Peyer's patch (tissue), 4 donors: ENCODE results near the gene C19orf33. TPM values are rescaled to one million over a fixed set of nuclear protein-coding genes. Genes with fewer than 3 reads are reported as not detected.

Experiments used
- DNase-seq, 3 donors: peaks; one replicate each; pipeline ENCODE4 v3.0.0-alpha.2; 2017 to 2019
- H3K27ac ChIP-seq, 4 donors: fragments of 200-600 bp; sonication (generic); one replicate each; pipeline ENCODE4 v1.5.1; 2016 to 2019
- H3K27me3 ChIP-seq, 2 donors: fragments of 200-600 bp; sonication (generic); one replicate each; pipeline ENCODE4 v1.5.1; 2019
- H3K36me3 ChIP-seq, 3 donors: fragments of 200-600 bp; sonication (generic); one replicate each; pipeline ENCODE4 v1.5.1; 2016 to 2019
- H3K4me1 ChIP-seq, 4 donors: fragments of 200-600 bp; sonication (generic); one replicate each; pipeline ENCODE4 v1.5.1; 2016 to 2019
- H3K4me3 ChIP-seq, 4 donors: fragments of 200-600 bp; sonication (generic); 1 replicate in 3 of 4; 2 replicates in 1 of 4; pipeline ENCODE4 v1.5.1; 2016 to 2019; ENCODE audit warnings: mild to moderate bottlenecking in 1 of 4
- H3K9me3 ChIP-seq, 4 donors: fragments of 200-600 bp; sonication (generic); one replicate each; pipeline ENCODE4 v1.5.1; 2016 to 2019; ENCODE audit warnings: mild to moderate bottlenecking in 1 of 4
- POLR2A ChIP-seq, 2 donors: fragments of 450-650 bp; IDR thresholded peaks; one replicate each; pipeline ENCODE4 v1.5.1; 2017; ENCODE audit warnings: antibody characterized with exemption in 2 of 2, mild to moderate bottlenecking in 2 of 2, moderate library complexity in 2 of 2
- small RNA-seq, 2 donors: library from RNA; depleted of rRNA; stranded (forward); fragments of <200 nt; gene quantifications; one replicate each; pipeline ENCODE3, GENCODE V24; 2016
- total RNA-seq, 4 donors: library from RNA; depleted of rRNA; stranded (reverse); fragments of >200 nt; gene quantifications; one replicate each; pipeline ENCODE4 v1.1.0, GENCODE V29; 2016
- TF ChIP-seq, protein P1 (sequence below), 6 experiments: fragments of 450-650 bp in 4 of 6; fragments of 200-600 bp in 2 of 6; sonication (generic) in 1 of 6; IDR thresholded peaks; one replicate each; pipeline ENCODE4 v1.5.1; 2017 to 2019; ENCODE audit warnings: antibody characterized with exemption in 6 of 6, mild to moderate bottlenecking in 3 of 6, moderate library complexity in 1 of 6

C19orf33 gene
- total RNA-seq, 4 donors from 2014 or later: 39.6 to 444 (median 348) TPM

DNA sequence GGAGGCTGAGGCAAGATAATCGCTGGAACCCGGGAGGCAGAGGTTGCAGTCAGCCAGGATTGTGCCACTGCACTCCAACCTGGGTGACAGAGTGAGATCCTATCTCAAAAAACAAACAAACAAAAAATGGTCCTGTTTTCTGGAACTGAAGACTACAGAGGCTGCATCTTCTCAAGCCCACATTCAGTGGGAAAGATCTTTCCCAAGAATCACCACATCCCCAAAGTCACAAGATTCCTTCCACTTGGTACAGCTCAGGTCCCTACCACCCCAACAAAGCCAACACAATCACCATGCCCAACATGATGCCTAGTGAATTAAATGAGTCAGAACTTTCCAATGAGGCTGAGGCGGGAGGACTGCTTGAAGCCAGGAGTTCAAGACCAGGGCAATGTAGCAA, 46.8 kb downstream of the C19orf33 start:
- TF ChIP-seq POLR2A (IDR thresholded peaks at IDR 0.05): no peak
- TF ChIP-seq, protein P1, sequence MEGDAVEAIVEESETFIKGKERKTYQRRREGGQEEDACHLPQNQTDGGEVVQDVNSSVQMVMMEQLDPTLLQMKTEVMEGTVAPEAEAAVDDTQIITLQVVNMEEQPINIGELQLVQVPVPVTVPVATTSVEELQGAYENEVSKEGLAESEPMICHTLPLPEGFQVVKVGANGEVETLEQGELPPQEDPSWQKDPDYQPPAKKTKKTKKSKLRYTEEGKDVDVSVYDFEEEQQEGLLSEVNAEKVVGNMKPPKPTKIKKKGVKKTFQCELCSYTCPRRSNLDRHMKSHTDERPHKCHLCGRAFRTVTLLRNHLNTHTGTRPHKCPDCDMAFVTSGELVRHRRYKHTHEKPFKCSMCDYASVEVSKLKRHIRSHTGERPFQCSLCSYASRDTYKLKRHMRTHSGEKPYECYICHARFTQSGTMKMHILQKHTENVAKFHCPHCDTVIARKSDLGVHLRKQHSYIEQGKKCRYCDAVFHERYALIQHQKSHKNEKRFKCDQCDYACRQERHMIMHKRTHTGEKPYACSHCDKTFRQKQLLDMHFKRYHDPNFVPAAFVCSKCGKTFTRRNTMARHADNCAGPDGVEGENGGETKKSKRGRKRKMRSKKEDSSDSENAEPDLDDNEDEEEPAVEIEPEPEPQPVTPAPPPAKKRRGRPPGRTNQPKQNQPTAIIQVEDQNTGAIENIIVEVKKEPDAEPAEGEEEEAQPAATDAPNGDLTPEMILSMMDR (IDR thresholded peaks at IDR 0.05): no peak
- Histone ChIP-seq H3K4me1 (no peaks in the 10 kb centered on the region), H3K4me3 (no peak overlapping the region), H3K36me3 (no peaks in the 10 kb centered on the region), H3K27ac (no peak overlapping the region), H3K9me3 (no peaks in the 10 kb centered on the region), H3K27me3 (no peaks in the 10 kb centered on the region)
- DNase-seq: no peak

GRCh38 chr19:38351865-38352395, 47.9 kb downstream of the C19orf33 start:
- Histone ChIP-seq H3K4me3 (no peak overlapping the region), H3K36me3 (no peaks in the 10 kb centered on the region), H3K27me3 (no peaks in the 10 kb centered on the region), H3K4me1 (no peaks in the 10 kb centered on the region), H3K9me3 (no peaks in the 10 kb centered on the region), H3K27ac (no peak overlapping the region)
- no peak for TF ChIP-seq POLR2A (IDR thresholded peaks at IDR 0.05)
- TF ChIP-seq, protein P1 (IDR thresholded peaks at IDR 0.05): no peak
- DNase-seq: no peak

DNA sequence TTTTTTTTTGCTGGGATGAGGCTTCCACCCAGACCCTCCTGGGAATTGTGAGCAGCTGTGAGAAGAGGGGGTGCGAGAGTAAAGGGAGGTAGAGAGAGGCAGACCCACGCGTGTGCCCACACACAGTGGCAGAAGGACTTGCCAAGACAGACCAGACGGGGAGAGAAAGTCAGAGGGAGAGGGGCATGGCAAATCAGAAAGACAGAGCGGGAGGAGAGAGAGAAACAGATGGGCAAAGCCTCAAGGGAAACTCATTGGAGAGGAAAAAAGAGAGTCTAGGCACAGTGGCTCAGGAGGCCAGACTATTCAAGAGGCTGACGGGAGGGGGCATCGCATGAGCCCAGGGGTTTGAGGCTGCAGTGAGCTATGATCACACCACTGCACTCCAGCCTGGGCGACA, 48.6 kb downstream of the C19orf33 start:
- no peak for DNase-seq
- H3K27ac ChIP-seq: no peak overlapping the region
- no peaks in the 10 kb centered on the region for H3K9me3 ChIP-seq
- H3K36me3 ChIP-seq: no peaks in the 10 kb centered on the region
- H3K4me1 ChIP-seq: no peaks in the 10 kb centered on the region
- no peak overlapping the region for H3K4me3 ChIP-seq
- no peaks in the 10 kb centered on the region for H3K27me3 ChIP-seq
- TF ChIP-seq, protein P1 (IDR thresholded peaks at IDR 0.05): no peak
- TF ChIP-seq POLR2A (IDR thresholded peaks at IDR 0.05): no peak

Small RNA genes lying within 50 kb of the gene (small RNA-seq; reads per million reads assigned to genes)
- 0 reads per million in 2 donors for gene RF00019

Other genes with a start within 250 kb of the C19orf33 start
- not detected for gene DPF1, start 80.0 kb upstream of the C19orf33 start, total RNA-seq
- gene PPP1R14A, start 47.9 kb upstream of the C19orf33 start, total RNA-seq: 10 to 100 TPM in 2 of 4 donors, 1 to 10 TPM in 2; 8.2 to 28.1 (median 17.7) TPM
- gene SPINT2, start 39.7 kb upstream of the C19orf33 start, total RNA-seq: 1,000 to 10,000 TPM in 2 of 4 donors, 100 to 1,000 TPM in 2; 158 to 1,321 (median 873) TPM
- gene YIF1B, start 11.7 kb downstream of the C19orf33 start, total RNA-seq: 10 to 100 TPM; 11.6 to 31.4 (median 15.0) TPM
- 10 to 100 TPM in 2 of 4 donors, 1 to 10 TPM in 2; 7.4 to 19.3 (median 12.3) TPM for gene KCNK6, start 15.6 kb downstream of the C19orf33 start, total RNA-seq
- gene CATSPERG, start 31.6 kb downstream of the C19orf33 start, total RNA-seq: 10 to 100 TPM in 3 of 4 donors, 1 to 10 TPM in 1; 5.0 to 51.0 (median 22.8) TPM
- 100 to 1,000 TPM; 118 to 211 (median 164) TPM for gene PSMD8, start 70.3 kb downstream of the C19orf33 start, total RNA-seq
- 10 to 100 TPM in 1 of 4 donors, 1 to 10 TPM in 3; 2.5 to 10.1 (median 6.2) TPM for gene GGN, start 83.8 kb downstream of the C19orf33 start, total RNA-seq
- 1 to 10 TPM in 2 of 4 donors, under 1 TPM in 1, not detected in 1; 0.88 to 5.9 (median 2.4) TPM for gene SPRED3, start 84.4 kb downstream of the C19orf33 start, total RNA-seq
- 10 to 100 TPM; 28.9 to 76.8 (median 48.1) TPM for gene FAM98C, start 98.8 kb downstream of the C19orf33 start, total RNA-seq
- gene RASGRP4, start 122.0 kb downstream of the C19orf33 start, total RNA-seq: 1 to 10 TPM in 2 of 4 donors, under 1 TPM in 2; 0.70 to 9.1 (median 1.7) TPM
- 1 to 10 TPM in 3 of 4 donors, under 1 TPM in 1; 0.35 to 4.6 (median 3.4) TPM for gene RYR1, start 129.4 kb downstream of the C19orf33 start, total RNA-seq